Activated T-cell treated with anti-CD3 and anti-CD28 coated beads, Interleukin-2, amount 50 U/mL, for 72 hours (primary cell): ENCODE data around the gene VEPH1. TPM values are rescaled to one million over a fixed set of nuclear protein-coding genes. Genes with fewer than 3 reads are reported as not detected.

Experiments
- ATAC-seq, 2 donors: fragments of 150-1000 bp; cut with Tn5 transposase; replicated peaks in 1 of 2; 2 replicates each; pipeline ENCODE4 v1.10.0; 2021; ENCODE audit warnings: moderate library complexity in 2 of 2, mild to moderate bottlenecking in 1 of 2
- DNase-seq, 2 donors: peaks; one replicate each; pipeline ENCODE4 v3.0.0; 2021 to 2022; ENCODE audit warnings: mixed read lengths in 1 of 2
- H3K27ac Mint-ChIP-seq: one replicate; pipeline ENCODE4 v1.8.0; 2022; ENCODE audit warnings: mild to moderate bottlenecking, moderate library complexity, mixed read lengths
- H3K27me3 Mint-ChIP-seq: one replicate; pipeline ENCODE4 v1.8.0; 2022; ENCODE audit warnings: low read depth, mixed read lengths
- H3K36me3 Mint-ChIP-seq, 2 donors: one replicate each; pipeline ENCODE4 v1.8.0; 2022; ENCODE audit warnings: mixed read lengths in 2 of 2, mild to moderate bottlenecking in 1 of 2; ENCODE audit not compliant: insufficient read depth in 2 of 2
- H3K4me1 Mint-ChIP-seq: one replicate; pipeline ENCODE4 v1.8.0; 2022; ENCODE audit warnings: low read depth, mixed read lengths
- H3K4me3 Mint-ChIP-seq, 2 donors: one replicate each; pipeline ENCODE4 v1.8.0; 2022; ENCODE audit warnings: mild to moderate bottlenecking in 2 of 2, mixed read lengths in 2 of 2, moderate library complexity in 2 of 2
- H3K9me3 Mint-ChIP-seq, 2 donors: one replicate each; pipeline ENCODE4 v1.8.0; 2022; ENCODE audit warnings: mixed read lengths in 2 of 2
- total RNA-seq, 2 donors: library from RNA; stranded (reverse); gene quantifications; one replicate each; pipeline ENCODE4 v1.2.3, GENCODE V29; 2022

Gene VEPH1
- total RNA-seq, 2 donors from 2014 or later, result not detected

- no peaks in the 10 kb centered on the region for H3K9me3 Mint-ChIP-seq
- peaks cover 17% of the 10 kb centered on the region for H3K27me3 Mint-ChIP-seq
- no peak for DNase-seq
- no peak for ATAC-seq
- no peak overlapping the region for H3K4me3 Mint-ChIP-seq
- no peaks in the 10 kb centered on the region for H3K4me1 Mint-ChIP-seq
- no peak overlapping the region for H3K27ac Mint-ChIP-seq
- no peaks in the 10 kb centered on the region for H3K36me3 Mint-ChIP-seq
These were observed 15.1 kb downstream of the VEPH1 start for GRCh38 chr3:157488144-157488543.

- H3K36me3 Mint-ChIP-seq, result no peaks in the 10 kb centered on the region
- ATAC-seq (no peak), DNase-seq (no peak)
- H3K4me3 Mint-ChIP-seq, result no peak overlapping the region
- H3K27ac Mint-ChIP-seq, result no peak overlapping the region
- H3K4me1 Mint-ChIP-seq, result no peaks in the 10 kb centered on the region
- H3K27me3 Mint-ChIP-seq, result peaks cover 17% of the 10 kb centered on the region
- no peaks in the 10 kb centered on the region for H3K9me3 Mint-ChIP-seq
These were observed 15.9 kb downstream of the VEPH1 start for GRCh38 chr3:157487339-157487738.

- no peaks in the 10 kb centered on the region for H3K9me3 Mint-ChIP-seq
These were observed 23.6 kb downstream of the VEPH1 start for GRCh38 chr3:157479464-157480243.

GRCh38 chr3:157477441-157477840, 25.8 kb downstream of the VEPH1 start:
- H3K36me3 Mint-ChIP-seq, result no peaks in the 10 kb centered on the region
- DNase-seq, result no peak
- no peaks in the 10 kb centered on the region for H3K9me3 Mint-ChIP-seq
- no peak for ATAC-seq
- no peaks in the 10 kb centered on the region for H3K4me1 Mint-ChIP-seq
- no peaks in the 10 kb centered on the region for H3K27me3 Mint-ChIP-seq
- no peak overlapping the region for H3K4me3 Mint-ChIP-seq
- no peak overlapping the region for H3K27ac Mint-ChIP-seq

More at GRCh38 chr3:157479464-157480243, 23.6 kb downstream of the VEPH1 start:
- no peaks in the 10 kb centered on the region for H3K27me3 Mint-ChIP-seq
- no peaks in the 10 kb centered on the region for H3K36me3 Mint-ChIP-seq
- H3K27ac Mint-ChIP-seq, result no peak overlapping the region
- ATAC-seq (no peak), DNase-seq (no peak)
- H3K4me3 Mint-ChIP-seq, result no peak overlapping the region
- no peaks in the 10 kb centered on the region for H3K4me1 Mint-ChIP-seq

- Mint-ChIP-seq H3K36me3 (no peaks in the 10 kb centered on the region), H3K27ac (no peak overlapping the region), H3K27me3 (no peaks in the 10 kb centered on the region), H3K4me1 (no peaks in the 10 kb centered on the region), H3K4me3 (no peak overlapping the region), H3K9me3 (no peaks in the 10 kb centered on the region)
- ATAC-seq (no peak), DNase-seq (no peak)
These were observed 27.2 kb downstream of the VEPH1 start for GRCh38 chr3:157475921-157476414.

GRCh38 chr3:157472648-157473047, 30.6 kb downstream of the VEPH1 start:
- DNase-seq (no peak), ATAC-seq (no peak)
- Mint-ChIP-seq H3K9me3 (no peaks in the 10 kb centered on the region), H3K27me3 (no peaks in the 10 kb centered on the region), H3K4me1 (no peaks in the 10 kb centered on the region), H3K36me3 (no peaks in the 10 kb centered on the region), H3K27ac (no peak overlapping the region), H3K4me3 (no peak overlapping the region)

- H3K36me3 Mint-ChIP-seq, result no peaks in the 10 kb centered on the region
- no peak overlapping the region for H3K4me3 Mint-ChIP-seq
- ATAC-seq, result no peak
- no peaks in the 10 kb centered on the region for H3K4me1 Mint-ChIP-seq
- H3K9me3 Mint-ChIP-seq, result no peaks in the 10 kb centered on the region
- no peak for DNase-seq
- no peaks in the 10 kb centered on the region for H3K27me3 Mint-ChIP-seq
- no peak overlapping the region for H3K27ac Mint-ChIP-seq
These were observed 32.2 kb downstream of the VEPH1 start for GRCh38 chr3:157471064-157471463.

GRCh38 chr3:157469561-157470294, 33.5 kb downstream of the VEPH1 start:
- Mint-ChIP-seq H3K36me3 (no peaks in the 10 kb centered on the region), H3K4me1 (no peaks in the 10 kb centered on the region), H3K27ac (no peak overlapping the region), H3K9me3 (no peaks in the 10 kb centered on the region), H3K27me3 (no peaks in the 10 kb centered on the region), H3K4me3 (no peak overlapping the region)
- ATAC-seq, result no peak
- DNase-seq, result no peak

GRCh38 chr3:157467200-157467599, 36.0 kb downstream of the VEPH1 start:
- Mint-ChIP-seq H3K36me3 (no peaks in the 10 kb centered on the region), H3K4me1 (no peaks in the 10 kb centered on the region), H3K9me3 (no peaks in the 10 kb centered on the region), H3K27me3 (no peaks in the 10 kb centered on the region), H3K27ac (no peak overlapping the region), H3K4me3 (no peak overlapping the region)
- DNase-seq (no peak), ATAC-seq (no peak)

GRCh38 chr3:157465741-157466140, 37.5 kb downstream of the VEPH1 start:
- DNase-seq (no peak), ATAC-seq (no peak)
- H3K27me3 Mint-ChIP-seq, result no peaks in the 10 kb centered on the region
- no peaks in the 10 kb centered on the region for H3K4me1 Mint-ChIP-seq
- no peak overlapping the region for H3K27ac Mint-ChIP-seq
- no peaks in the 10 kb centered on the region for H3K9me3 Mint-ChIP-seq
- H3K36me3 Mint-ChIP-seq, result no peaks in the 10 kb centered on the region
- H3K4me3 Mint-ChIP-seq, result no peak overlapping the region

GRCh38 chr3:157464321-157464720, 38.9 kb downstream of the VEPH1 start:
- Mint-ChIP-seq H3K27me3 (peaks cover 7% of the 10 kb centered on the region), H3K9me3 (no peaks in the 10 kb centered on the region), H3K4me3 (no peak overlapping the region), H3K36me3 (no peaks in the 10 kb centered on the region), H3K27ac (no peak overlapping the region), H3K4me1 (no peaks in the 10 kb centered on the region)
- DNase-seq, result no peak
- no peak for ATAC-seq

- no peaks in the 10 kb centered on the region for H3K9me3 Mint-ChIP-seq
- no peak overlapping the region for H3K4me3 Mint-ChIP-seq
- H3K36me3 Mint-ChIP-seq, result no peaks in the 10 kb centered on the region
- ATAC-seq (no peak), DNase-seq (no peak)
- no peaks in the 10 kb centered on the region for H3K4me1 Mint-ChIP-seq
- H3K27me3 Mint-ChIP-seq, result peaks cover 7% of the 10 kb centered on the region
- H3K27ac Mint-ChIP-seq, result no peak overlapping the region
These were observed 39.4 kb downstream of the VEPH1 start for GRCh38 chr3:157463816-157464215.

GRCh38 chr3:157460253-157460652, 43.0 kb downstream of the VEPH1 start:
- Mint-ChIP-seq H3K4me3 (no peak overlapping the region), H3K27me3 (peaks cover 7% of the 10 kb centered on the region), H3K9me3 (no peaks in the 10 kb centered on the region), H3K27ac (no peak overlapping the region), H3K36me3 (no peaks in the 10 kb centered on the region), H3K4me1 (no peaks in the 10 kb centered on the region)
- ATAC-seq, result no peak
- DNase-seq, result no peak
